ENCODE data around the gene SAA4.
"Not testable (repeated sequence)": the region's sequence is repeated elsewhere in the genome, so short reads cannot be mapped to it uniquely, and the experiment has no call there.

- not testable (repeated sequence) for TF ChIP-seq POLR2A (IDR thresholded peaks at IDR 0.05; ENCODE audit: low read depth, low read length); POLR2AphosphoS5 (IDR thresholded peaks at IDR 0.05; ENCODE audit: low read depth, low read length); SPI1 (IDR thresholded peaks at IDR 0.05; ENCODE audit: low read depth, low read length); PAX5 (IDR thresholded peaks at IDR 0.05; ENCODE audit: insufficient read depth, low read length, severe bottlenecking)
These were observed 32.6 kb upstream of the SAA4 start for GRCh38 chr11:18269252-18269651.
